Measurements from ENCODE around the gene SFT2D3. TPM values are rescaled to one million over a fixed set of nuclear protein-coding genes. Genes with fewer than 3 reads are reported as not detected.

Gene SFT2D3
- total and polyA plus RNA-seq, 2 donors (not counting 1 experiment from before 2014, with no cell fraction given) = 3.5 to 14.2 TPM

DNA sequence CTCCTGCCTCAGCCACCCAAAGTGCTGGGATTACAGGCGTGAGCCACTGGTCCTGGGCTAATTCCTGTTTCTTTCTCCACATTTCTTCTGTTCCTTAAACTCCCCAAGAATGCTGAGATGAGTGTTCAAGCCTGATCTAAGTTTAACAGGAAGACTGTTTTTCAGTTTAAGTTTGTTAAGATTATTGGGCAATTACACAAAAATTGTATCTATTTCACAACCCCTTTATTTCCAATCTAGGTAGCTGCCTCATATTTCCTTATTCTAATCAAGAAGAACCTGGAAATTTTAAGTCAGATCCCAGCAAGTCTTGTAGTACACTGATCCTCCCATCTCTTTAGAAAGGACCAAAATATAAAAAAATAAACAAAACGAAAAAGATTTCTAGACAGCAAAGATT lies 11.7 kb downstream of the SFT2D3 start:
- TF ChIP-seq, protein P1, sequence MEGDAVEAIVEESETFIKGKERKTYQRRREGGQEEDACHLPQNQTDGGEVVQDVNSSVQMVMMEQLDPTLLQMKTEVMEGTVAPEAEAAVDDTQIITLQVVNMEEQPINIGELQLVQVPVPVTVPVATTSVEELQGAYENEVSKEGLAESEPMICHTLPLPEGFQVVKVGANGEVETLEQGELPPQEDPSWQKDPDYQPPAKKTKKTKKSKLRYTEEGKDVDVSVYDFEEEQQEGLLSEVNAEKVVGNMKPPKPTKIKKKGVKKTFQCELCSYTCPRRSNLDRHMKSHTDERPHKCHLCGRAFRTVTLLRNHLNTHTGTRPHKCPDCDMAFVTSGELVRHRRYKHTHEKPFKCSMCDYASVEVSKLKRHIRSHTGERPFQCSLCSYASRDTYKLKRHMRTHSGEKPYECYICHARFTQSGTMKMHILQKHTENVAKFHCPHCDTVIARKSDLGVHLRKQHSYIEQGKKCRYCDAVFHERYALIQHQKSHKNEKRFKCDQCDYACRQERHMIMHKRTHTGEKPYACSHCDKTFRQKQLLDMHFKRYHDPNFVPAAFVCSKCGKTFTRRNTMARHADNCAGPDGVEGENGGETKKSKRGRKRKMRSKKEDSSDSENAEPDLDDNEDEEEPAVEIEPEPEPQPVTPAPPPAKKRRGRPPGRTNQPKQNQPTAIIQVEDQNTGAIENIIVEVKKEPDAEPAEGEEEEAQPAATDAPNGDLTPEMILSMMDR (IDR thresholded peaks at IDR 0.05) = no peak
- no peak for TF ChIP-seq EZH2 (IDR thresholded peaks at IDR 0.05; ENCODE audit: borderline replicate concordance, insufficient read depth, low read depth, low read length, poor library complexity, severe bottlenecking)
- ATAC-seq (ENCODE audit: low read depth) (no peak), DNase-seq (no peak)
- no peak overlapping the region for H3K9ac ChIP-seq (ENCODE audit: low read length)
- no peak overlapping the region for H3K4me3 Mint-ChIP-seq
- peaks cover 12% of the 10 kb centered on the region for H3K79me2 ChIP-seq (ENCODE audit: control insufficient read depth, insufficient read depth, low read length)
- ChIA-PET CTCF (no interaction called here), POLR2A (no interaction called here)
- H3K27me3 Mint-ChIP-seq = no peaks in the 10 kb centered on the region
- H3K4me3 ChIP-seq (ENCODE audit: control extremely low read depth in 1 of 5, extremely low read depth in 1 of 5, insufficient read depth in 1 of 5, low read depth in 2 of 5, low read length in 4 of 5) = no peak overlapping the region
- H3K9me3 ChIP-seq (ENCODE audit: control extremely low read depth in 1 of 3, control insufficient read depth in 2 of 3, insufficient read depth in 1 of 3, low read length in 2 of 3) = no peaks in the 10 kb centered on the region
- H3K4me2 ChIP-seq (replicated peaks; ENCODE audit: low read depth, low read length, poor library complexity, severe bottlenecking) = no peak overlapping the region
- H3K9me3 Mint-ChIP-seq (ENCODE audit: insufficient read depth) = no peaks in the 10 kb centered on the region
- H3K4me1 ChIP-seq (ENCODE audit: control insufficient read depth in 2 of 2, insufficient read depth in 2 of 2, low read length in 2 of 2) = no peaks in the 10 kb centered on the region
- no peak overlapping the region for H3K27ac Mint-ChIP-seq
- no peaks in the 10 kb centered on the region for H3K27me3 ChIP-seq (replicated peaks in 1 of 4; ENCODE audit: control extremely low read depth in 1 of 4, control insufficient read depth in 3 of 4, insufficient read depth in 4 of 4, low read length in 3 of 4)
- no CpG with 5 or more reads among the region's 2 CpGs for WGBS (ENCODE audit: insufficient coverage)
- no peaks in the 10 kb centered on the region for H3K4me1 Mint-ChIP-seq
- H4K20me1 ChIP-seq (ENCODE audit: control insufficient read depth, insufficient read depth, low read length, poor library complexity, severe bottlenecking) = no peaks in the 10 kb centered on the region
- intact Hi-C loops (cut with micrococcal nuclease) = no loop called here
- H3K27ac ChIP-seq (ENCODE audit: low read length in 2 of 2) = no peak overlapping the region
- no peak overlapping the region for H2AFZ ChIP-seq (ENCODE audit: insufficient read depth, low read depth, low read length, poor library complexity, severe bottlenecking)
- H3K36me3 ChIP-seq (replicated peaks in 1 of 2; ENCODE audit: control extremely low read depth in 1 of 2, control insufficient read depth in 1 of 2, extremely low read depth in 1 of 2, insufficient read depth in 2 of 2, low read length in 1 of 2) = peaks cover 2 to 31% of the 10 kb centered on the region in 2 experiments

DNA sequence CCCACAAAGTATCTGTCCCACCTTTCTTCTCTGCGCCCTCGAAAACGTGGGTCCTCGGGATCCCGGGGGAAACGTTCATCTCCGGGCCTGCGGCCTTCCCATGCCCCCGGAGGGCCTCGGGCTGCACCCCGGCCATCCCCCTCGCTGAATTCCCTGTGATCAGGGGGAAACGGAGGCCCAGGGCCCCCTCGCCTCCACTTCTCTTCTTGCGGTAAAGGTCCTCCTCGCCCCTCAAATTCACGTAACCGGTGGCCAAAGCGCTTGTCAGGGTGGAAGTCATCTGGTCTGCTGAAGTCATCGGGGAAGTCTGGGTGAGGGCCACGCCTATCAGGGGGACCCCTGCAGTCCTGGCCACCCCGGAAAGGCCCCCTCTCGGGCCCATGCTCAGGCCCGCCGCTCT lies 12.3 kb downstream of the SFT2D3 start:
- H3K79me2 ChIP-seq (ENCODE audit: control insufficient read depth, insufficient read depth, low read length) = peaks cover 7% of the 10 kb centered on the region
- ChIA-PET POLR2A (no interaction called here), CTCF (no interaction called here)
- ATAC-seq (ENCODE audit: low read depth) (no peak), DNase-seq (no peak)
- Mint-ChIP-seq H3K27me3 (no peaks in the 10 kb centered on the region), H3K27ac (no peak overlapping the region), H3K4me3 (no peak overlapping the region), H3K4me1 (no peaks in the 10 kb centered on the region), H3K9me3 (ENCODE audit: insufficient read depth) (no peaks in the 10 kb centered on the region)
- no peak overlapping the region for H3K9ac ChIP-seq (ENCODE audit: low read length)
- H2AFZ ChIP-seq (ENCODE audit: insufficient read depth, low read depth, low read length, poor library complexity, severe bottlenecking) = no peak overlapping the region
- no peaks in the 10 kb centered on the region for H3K4me1 ChIP-seq (ENCODE audit: control insufficient read depth in 2 of 2, insufficient read depth in 2 of 2, low read length in 2 of 2)
- TF ChIP-seq, protein P1 (IDR thresholded peaks at IDR 0.05) = no peak
- no peak for TF ChIP-seq EZH2 (IDR thresholded peaks at IDR 0.05; ENCODE audit: borderline replicate concordance, insufficient read depth, low read depth, low read length, poor library complexity, severe bottlenecking)
- no peak overlapping the region for H3K27ac ChIP-seq (ENCODE audit: low read length in 2 of 2)
- H3K36me3 ChIP-seq (replicated peaks in 1 of 2; ENCODE audit: control extremely low read depth in 1 of 2, control insufficient read depth in 1 of 2, extremely low read depth in 1 of 2, insufficient read depth in 2 of 2, low read length in 1 of 2) = peaks cover 3 to 31% of the 10 kb centered on the region in 2 experiments
- H3K4me2 ChIP-seq (replicated peaks; ENCODE audit: low read depth, low read length, poor library complexity, severe bottlenecking) = no peak overlapping the region
- intact Hi-C loops (cut with micrococcal nuclease) = no loop called here
- no peaks in the 10 kb centered on the region for H4K20me1 ChIP-seq (ENCODE audit: control insufficient read depth, insufficient read depth, low read length, poor library complexity, severe bottlenecking)
- 97% methylated on average over 21 of the region's 25 CpGs for WGBS (ENCODE audit: insufficient coverage)
- no peak overlapping the region for H3K4me3 ChIP-seq (ENCODE audit: control extremely low read depth in 1 of 5, extremely low read depth in 1 of 5, insufficient read depth in 1 of 5, low read depth in 2 of 5, low read length in 4 of 5)
- no peaks in the 10 kb centered on the region for H3K27me3 ChIP-seq (replicated peaks in 1 of 4; ENCODE audit: control extremely low read depth in 1 of 4, control insufficient read depth in 3 of 4, insufficient read depth in 4 of 4, low read length in 3 of 4)
- H3K9me3 ChIP-seq (ENCODE audit: control extremely low read depth in 1 of 3, control insufficient read depth in 2 of 3, insufficient read depth in 1 of 3, low read length in 2 of 3) = no peaks in the 10 kb centered on the region
